ENCODE data around the gene EDRF1.

DNA sequence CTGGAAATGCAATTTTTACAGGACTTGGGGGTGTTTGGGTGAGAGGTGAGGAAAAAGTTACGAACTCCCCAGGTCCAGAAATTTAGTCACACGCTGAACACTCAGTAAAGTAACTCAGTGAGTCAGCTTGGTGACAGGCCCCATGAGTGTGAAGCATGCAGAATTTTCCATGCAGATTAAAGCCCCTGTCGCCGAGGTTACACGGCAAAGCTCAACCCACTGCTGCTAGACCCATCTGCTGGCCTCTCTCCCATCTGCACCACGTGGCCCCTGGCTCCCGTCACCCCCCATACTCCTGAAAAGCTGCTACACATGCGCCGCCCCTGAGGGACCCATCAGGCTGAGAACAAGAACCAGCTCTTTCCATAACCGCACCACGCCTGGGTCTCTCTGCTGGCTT, 63.1 kb downstream of the EDRF1 start:
- TF ChIP-seq, protein P1, sequence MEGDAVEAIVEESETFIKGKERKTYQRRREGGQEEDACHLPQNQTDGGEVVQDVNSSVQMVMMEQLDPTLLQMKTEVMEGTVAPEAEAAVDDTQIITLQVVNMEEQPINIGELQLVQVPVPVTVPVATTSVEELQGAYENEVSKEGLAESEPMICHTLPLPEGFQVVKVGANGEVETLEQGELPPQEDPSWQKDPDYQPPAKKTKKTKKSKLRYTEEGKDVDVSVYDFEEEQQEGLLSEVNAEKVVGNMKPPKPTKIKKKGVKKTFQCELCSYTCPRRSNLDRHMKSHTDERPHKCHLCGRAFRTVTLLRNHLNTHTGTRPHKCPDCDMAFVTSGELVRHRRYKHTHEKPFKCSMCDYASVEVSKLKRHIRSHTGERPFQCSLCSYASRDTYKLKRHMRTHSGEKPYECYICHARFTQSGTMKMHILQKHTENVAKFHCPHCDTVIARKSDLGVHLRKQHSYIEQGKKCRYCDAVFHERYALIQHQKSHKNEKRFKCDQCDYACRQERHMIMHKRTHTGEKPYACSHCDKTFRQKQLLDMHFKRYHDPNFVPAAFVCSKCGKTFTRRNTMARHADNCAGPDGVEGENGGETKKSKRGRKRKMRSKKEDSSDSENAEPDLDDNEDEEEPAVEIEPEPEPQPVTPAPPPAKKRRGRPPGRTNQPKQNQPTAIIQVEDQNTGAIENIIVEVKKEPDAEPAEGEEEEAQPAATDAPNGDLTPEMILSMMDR (IDR thresholded peaks at IDR 0.05), result no peak
- TF ChIP-seq POLR2A (IDR thresholded peaks at IDR 0.05), result no peak
